Smooth muscle cell (in vitro differentiated cells): ENCODE measurements around the gene EMC8. TPM values are rescaled to one million over a fixed set of nuclear protein-coding genes. Genes with fewer than 3 reads are reported as not detected.
"Not testable (repeated sequence)": the region's sequence is repeated elsewhere in the genome, so short reads cannot be mapped to it uniquely, and the experiment has no call there.

ENCODE experiments used
- DNase-seq: peaks from one replicate; lab custom pipeline; 2025; ENCODE audit not compliant: unreplicated experiment; lab: John Stamatoyannopoulos, UW
- H2AFZ ChIP-seq: fragments of 200-600 bp; sonication (generic); 2 replicates; pipeline ENCODE4 v1.6.0; 2016; ENCODE audit warnings: antibody characterized with exemption, low read depth, mild to moderate bottlenecking
- H3F3A ChIP-seq: fragments of 200-600 bp; sonication (generic); 2 replicates; pipeline ENCODE4 v1.6.0; 2017; ENCODE audit warnings: antibody characterized with exemption, low read depth
- H3K27ac ChIP-seq: fragments of 200-600 bp; sonication (generic); 2 replicates; pipeline ENCODE4 v1.5.1; 2016; ENCODE audit warnings: low read depth, mild to moderate bottlenecking
- H3K27me3 ChIP-seq: fragments of 200-600 bp; sonication (generic); 2 replicates; pipeline ENCODE4 v1.6.1; 2016; ENCODE audit warnings: low read depth, mild to moderate bottlenecking
- H3K36me3 ChIP-seq: fragments of 200-600 bp; sonication (generic); 2 replicates; pipeline ENCODE4 v1.5.1; 2016; ENCODE audit warnings: low read depth
- H3K4me1 ChIP-seq: fragments of 200-600 bp; sonication (generic); 2 replicates; pipeline ENCODE4 v1.5.1; 2016; ENCODE audit warnings: low read depth
- H3K4me2 ChIP-seq: fragments of 200-600 bp; sonication (generic); 2 replicates; pipeline ENCODE4 v1.6.0; 2016; ENCODE audit warnings: mild to moderate bottlenecking
- H3K4me3 ChIP-seq: fragments of 200-600 bp; sonication (generic); 2 replicates; pipeline ENCODE4 v1.5.1; 2016; ENCODE audit warnings: mild to moderate bottlenecking
- H3K79me2 ChIP-seq: fragments of 200-600 bp; sonication (generic); 2 replicates; pipeline ENCODE4 v1.6.0; 2016; ENCODE audit warnings: low read depth, mild to moderate bottlenecking
- H3K9ac ChIP-seq: fragments of 200-600 bp; sonication (generic); 2 replicates; pipeline ENCODE4 v1.6.0; 2016; ENCODE audit warnings: low read depth
- H3K9me3 ChIP-seq: fragments of 200-600 bp; sonication (generic); replicated peaks from 2 replicates; pipeline ENCODE4 v1.5.1; 2016; ENCODE audit warnings: low read depth
- H4K20me1 ChIP-seq: fragments of 200-600 bp; sonication (generic); 2 replicates; pipeline ENCODE4 v1.6.0; 2016; ENCODE audit warnings: low read depth
- CTCF ChIP-seq: fragments of 200-600 bp; sonication (generic); IDR thresholded peaks from 2 replicates; pipeline ENCODE4 v1.5.1; 2017; ENCODE audit warnings: borderline replicate concordance, mild to moderate bottlenecking, antibody characterized with exemption; ENCODE audit not compliant: insufficient read depth, poor library complexity, severe bottlenecking
- WGBS: methylation state at CpG from one replicate; pipeline ENCODE4 v1.1.7; 2016; ENCODE audit warnings: low lambda C conversion rate; 5-methylcytosine and 5-hydroxymethylcytosine counted together
- polyA plus RNA-seq: library from polyadenylated mRNA; unstranded; fragments of >200 nt; fragmentation: Nextera tagmentation; extraction: Ambion mirVana; gene quantifications from 2 replicates; pipeline ENCODE4 v1.2.1, GENCODE V29; 2016
- total RNA-seq: library from RNA; depleted of rRNA; stranded (reverse); fragments of >200 nt; gene quantifications from 2 replicates; pipeline ENCODE4 v1.2.3, GENCODE V29; 2014

EMC8 gene
- total and polyA plus RNA-seq, 2 experiments from 2014 or later, result 40.4 to 40.9 TPM

- H3K36me3 ChIP-seq, result no peaks in the 10 kb centered on the region
- no peaks in the 10 kb centered on the region for H3K4me1 ChIP-seq
- H3K4me2 ChIP-seq, result no peak overlapping the region
- H3F3A ChIP-seq, result no peaks in the 10 kb centered on the region
- TF ChIP-seq CTCF, result no peak
- H3K27ac ChIP-seq, result no peak overlapping the region
- H3K9ac ChIP-seq, result no peak overlapping the region
- peaks cover 7% of the 10 kb centered on the region for H3K27me3 ChIP-seq
- no peak for DNase-seq
- H2AFZ ChIP-seq, result no peak overlapping the region
- H3K9me3 ChIP-seq, result no peaks in the 10 kb centered on the region
- H3K79me2 ChIP-seq, result no peaks in the 10 kb centered on the region
- no peaks in the 10 kb centered on the region for H4K20me1 ChIP-seq
- H3K4me3 ChIP-seq, result no peak overlapping the region
- 75% methylated on average over 22 of the region's 22 CpGs for WGBS
Measured at GRCh38 chr16:85820604-85821372, 21.4 kb upstream of the EMC8 start.

- Histone ChIP-seq H3K4me3 (no peak overlapping the region), H4K20me1 (no peaks in the 10 kb centered on the region), H3K27ac (no peak overlapping the region), H3K9me3 (no peaks in the 10 kb centered on the region), H3K27me3 (peaks cover 11% of the 10 kb centered on the region), H3K79me2 (no peaks in the 10 kb centered on the region), H3K9ac (no peak overlapping the region), H3F3A (no peaks in the 10 kb centered on the region), H3K36me3 (no peaks in the 10 kb centered on the region), H3K4me2 (no peak overlapping the region), H2AFZ (no peak overlapping the region), H3K4me1 (no peaks in the 10 kb centered on the region)
- no peak for TF ChIP-seq CTCF
- 75% methylated on average over 6 of the region's 6 CpGs for WGBS
- DNase-seq, result no peak
Measured at GRCh38 chr16:85819771-85820170, 20.4 kb upstream of the EMC8 start.

- 12% methylated on average over 10 of the region's 10 CpGs for WGBS
- no peak overlapping the region for H3K27ac ChIP-seq
- no peaks in the 10 kb centered on the region for H3K4me1 ChIP-seq
- peaks cover 16% of the 10 kb centered on the region for H3K27me3 ChIP-seq
- H3K36me3 ChIP-seq, result no peaks in the 10 kb centered on the region
- no peaks in the 10 kb centered on the region for H3K79me2 ChIP-seq
- H3K9ac ChIP-seq, result no peak overlapping the region
- no peaks in the 10 kb centered on the region for H4K20me1 ChIP-seq
- H3K4me3 ChIP-seq, result no peak overlapping the region
- DNase-seq, result peak; percentile 38
- H3K4me2 ChIP-seq, result no peak overlapping the region
- no peaks in the 10 kb centered on the region for H3K9me3 ChIP-seq
- peak; percentile 70 for TF ChIP-seq CTCF
- no peak overlapping the region for H2AFZ ChIP-seq
- no peaks in the 10 kb centered on the region for H3F3A ChIP-seq
Measured at GRCh38 chr16:85819245-85819644, 19.9 kb upstream of the EMC8 start.

GRCh38 chr16:85817195-85817594, 17.9 kb upstream of the EMC8 start:
- H4K20me1 ChIP-seq, H3K4me1 ChIP-seq, H3K9ac ChIP-seq, H3F3A ChIP-seq, H3K36me3 ChIP-seq, H3K4me2 ChIP-seq, H3K4me3 ChIP-seq, H2AFZ ChIP-seq, H3K79me2 ChIP-seq, DNase-seq, H3K9me3 ChIP-seq, H3K27ac ChIP-seq: not testable (repeated sequence)
- WGBS, result 90% methylated on average over 6 of the region's 6 CpGs
- H3K27me3 ChIP-seq, result peaks cover 34% of the 10 kb centered on the region
